IPS-18a (cell line): ENCODE data around the gene MRGPRX4.
"Not testable (repeated sequence)": the region's sequence is repeated elsewhere in the genome, so short reads cannot be mapped to it uniquely, and the experiment has no call there.

Source experiments
- H3K27ac ChIP-seq: one replicate; pipeline ENCODE4 v1.5.1; 2013; ENCODE audit warnings: low read length
- H3K27me3 ChIP-seq: one replicate; pipeline ENCODE4 v1.6.1; 2013; ENCODE audit warnings: mild to moderate bottlenecking, low read length; ENCODE audit not compliant: control insufficient read depth, insufficient read depth
- H3K36me3 ChIP-seq: one replicate; pipeline ENCODE4 v1.6.1; 2013; ENCODE audit warnings: low read depth, low read length; ENCODE audit not compliant: control insufficient read depth
- H3K4me1 ChIP-seq: one replicate; pipeline ENCODE4 v1.6.1; 2013; ENCODE audit warnings: low read depth, low read length; ENCODE audit not compliant: control insufficient read depth
- H3K4me3 ChIP-seq: one replicate; pipeline ENCODE4 v1.5.1; 2013; ENCODE audit warnings: low read length
- H3K9ac ChIP-seq: one replicate; pipeline ENCODE4 v1.6.1; 2013; ENCODE audit warnings: mild to moderate bottlenecking, low read length, moderate library complexity
- H3K9me3 ChIP-seq: one replicate; pipeline ENCODE4 v1.6.1; 2013; ENCODE audit warnings: low read depth, low read length; ENCODE audit not compliant: control insufficient read depth

Gene MRGPRX4

DNA sequence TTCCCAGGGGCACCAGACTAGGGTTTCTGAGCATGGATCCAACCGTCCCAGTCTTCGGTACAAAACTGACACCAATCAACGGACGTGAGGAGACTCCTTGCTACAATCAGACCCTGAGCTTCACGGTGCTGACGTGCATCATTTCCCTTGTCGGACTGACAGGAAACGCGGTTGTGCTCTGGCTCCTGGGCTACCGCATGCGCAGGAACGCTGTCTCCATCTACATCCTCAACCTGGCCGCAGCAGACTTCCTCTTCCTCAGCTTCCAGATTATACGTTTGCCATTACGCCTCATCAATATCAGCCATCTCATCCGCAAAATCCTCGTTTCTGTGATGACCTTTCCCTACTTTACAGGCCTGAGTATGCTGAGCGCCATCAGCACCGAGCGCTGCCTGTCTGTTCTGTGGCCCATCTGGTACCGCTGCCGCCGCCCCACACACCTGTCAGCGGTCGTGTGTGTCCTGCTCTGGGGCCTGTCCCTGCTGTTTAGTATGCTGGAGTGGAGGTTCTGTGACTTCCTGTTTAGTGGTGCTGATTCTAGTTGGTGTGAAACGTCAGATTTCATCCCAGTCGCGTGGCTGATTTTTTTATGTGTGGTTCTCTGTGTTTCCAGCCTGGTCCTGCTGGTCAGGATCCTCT, 709 bp downstream of the MRGPRX4 start:
- Histone ChIP-seq H3K9ac (no peak overlapping the region), H3K9me3 (no peaks in the 10 kb centered on the region), H3K27me3 (no peaks in the 10 kb centered on the region), H3K27ac (no peak overlapping the region), H3K4me3 (no peak overlapping the region), H3K4me1 (no peaks in the 10 kb centered on the region), H3K36me3 (no peaks in the 10 kb centered on the region)

DNA sequence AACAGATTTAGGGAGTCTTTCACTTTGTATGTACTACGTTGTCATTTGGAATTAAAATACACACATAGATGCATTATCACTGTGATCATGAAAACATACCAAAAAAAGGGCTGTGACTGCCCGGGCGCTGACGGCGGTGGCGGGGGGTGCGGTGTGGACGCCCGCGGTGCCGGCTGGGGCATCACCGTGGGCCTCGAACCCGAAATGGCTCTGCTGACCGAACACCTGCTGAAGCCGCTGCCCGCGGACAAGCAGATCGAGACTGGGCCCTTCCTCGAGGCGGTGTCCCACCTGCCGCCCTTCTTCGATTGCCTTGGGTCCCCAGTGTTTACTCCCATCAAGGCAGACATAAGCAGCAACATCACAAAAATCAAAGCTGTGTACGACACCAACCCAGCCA, 16.2 kb downstream of the MRGPRX4 start:
- H3K9ac ChIP-seq = no peak overlapping the region
- H3K27me3 ChIP-seq = no peaks in the 10 kb centered on the region
- no peaks in the 10 kb centered on the region for H3K36me3 ChIP-seq
- no peak overlapping the region for H3K4me3 ChIP-seq
- H3K27ac ChIP-seq = no peak overlapping the region
- no peaks in the 10 kb centered on the region for H3K9me3 ChIP-seq
- no peaks in the 10 kb centered on the region for H3K4me1 ChIP-seq

DNA sequence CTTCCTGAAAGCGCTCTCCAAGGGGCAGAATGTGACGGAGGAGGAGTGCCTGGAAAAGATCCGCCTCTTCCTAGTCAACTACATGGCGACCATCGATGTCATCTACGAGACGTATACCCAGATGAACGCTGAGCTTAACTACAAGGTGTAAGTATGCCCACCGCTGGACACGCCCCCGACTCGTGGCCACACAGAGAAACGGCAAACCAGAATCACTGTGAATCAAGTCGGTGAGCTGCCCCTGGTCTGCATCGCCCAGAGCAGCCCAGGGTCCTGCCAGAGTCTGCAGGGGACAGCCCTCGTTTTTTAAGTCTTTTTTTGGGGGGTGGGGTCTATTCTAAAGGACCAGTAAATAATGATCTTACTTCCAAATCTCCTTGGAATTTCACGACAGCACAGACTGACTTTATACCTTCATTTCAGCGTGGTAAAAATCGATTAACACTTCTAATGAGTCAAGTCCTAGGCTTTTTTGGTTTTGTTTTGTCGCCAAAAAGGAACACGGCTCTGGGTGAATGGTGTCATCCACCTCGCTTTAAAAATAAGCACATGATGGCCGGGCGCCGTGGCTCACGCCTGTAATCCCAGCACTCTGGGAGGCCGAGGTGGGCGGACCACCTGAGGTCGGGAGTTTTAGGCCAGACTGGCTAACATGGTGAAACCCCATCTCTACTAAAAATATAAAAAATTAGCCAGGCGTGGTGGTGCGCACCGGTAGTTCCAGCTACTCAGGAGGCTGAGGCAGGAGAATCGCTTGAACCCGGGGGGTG, 17.0 kb downstream of the MRGPRX4 start:
- not testable (repeated sequence) for H3K9me3 ChIP-seq, H3K27me3 ChIP-seq, H3K4me3 ChIP-seq, H3K27ac ChIP-seq, H3K9ac ChIP-seq, H3K4me1 ChIP-seq, H3K36me3 ChIP-seq

DNA sequence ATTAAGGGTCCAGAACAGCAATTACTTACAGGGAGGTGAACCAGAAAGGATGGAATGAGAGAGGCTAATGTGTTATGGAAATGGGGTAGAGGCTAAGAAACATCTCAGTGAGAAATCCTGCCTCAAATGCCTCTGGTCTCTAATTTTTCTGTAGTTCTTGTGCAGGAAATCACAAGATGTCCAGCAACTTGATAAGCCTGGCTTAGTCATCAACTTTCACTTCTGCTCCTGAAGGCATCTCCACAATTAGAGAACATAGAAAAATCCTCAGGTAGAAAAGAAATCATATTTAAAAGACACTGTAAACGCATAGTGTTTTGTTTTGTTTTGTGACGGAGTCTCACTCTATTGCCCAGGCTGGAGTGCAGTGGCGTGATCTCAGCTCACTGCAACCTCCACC, 18.7 kb downstream of the MRGPRX4 start:
- Histone ChIP-seq H3K27ac (no peak overlapping the region), H3K9me3 (no peaks in the 10 kb centered on the region), H3K9ac (no peak overlapping the region), H3K4me1 (no peaks in the 10 kb centered on the region), H3K36me3 (no peaks in the 10 kb centered on the region), H3K4me3 (no peak overlapping the region), H3K27me3 (no peaks in the 10 kb centered on the region)

DNA sequence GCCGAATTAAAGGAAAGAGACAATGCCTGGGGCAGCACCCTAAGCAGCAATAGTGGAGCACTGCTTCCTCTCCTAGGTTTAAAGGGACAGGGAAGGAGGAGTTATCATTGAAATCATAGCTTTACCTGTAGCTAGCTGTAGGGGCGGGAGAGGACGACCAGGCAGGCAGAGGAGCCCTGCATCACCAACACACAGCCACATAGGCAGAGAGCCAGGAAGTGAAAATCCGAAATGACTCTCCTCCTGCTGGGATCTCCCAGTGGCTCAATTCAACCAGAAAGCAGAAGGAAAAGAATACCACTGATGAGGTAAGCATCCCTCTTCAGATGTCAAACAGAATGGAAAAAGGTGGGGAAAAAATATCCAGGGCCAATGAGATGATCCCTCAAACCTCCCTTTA, 20.4 kb downstream of the MRGPRX4 start:
- Histone ChIP-seq H3K27me3 (no peaks in the 10 kb centered on the region), H3K9me3 (no peaks in the 10 kb centered on the region), H3K9ac (no peak overlapping the region), H3K4me1 (no peaks in the 10 kb centered on the region), H3K36me3 (no peaks in the 10 kb centered on the region), H3K27ac (no peak overlapping the region), H3K4me3 (no peak overlapping the region)

DNA sequence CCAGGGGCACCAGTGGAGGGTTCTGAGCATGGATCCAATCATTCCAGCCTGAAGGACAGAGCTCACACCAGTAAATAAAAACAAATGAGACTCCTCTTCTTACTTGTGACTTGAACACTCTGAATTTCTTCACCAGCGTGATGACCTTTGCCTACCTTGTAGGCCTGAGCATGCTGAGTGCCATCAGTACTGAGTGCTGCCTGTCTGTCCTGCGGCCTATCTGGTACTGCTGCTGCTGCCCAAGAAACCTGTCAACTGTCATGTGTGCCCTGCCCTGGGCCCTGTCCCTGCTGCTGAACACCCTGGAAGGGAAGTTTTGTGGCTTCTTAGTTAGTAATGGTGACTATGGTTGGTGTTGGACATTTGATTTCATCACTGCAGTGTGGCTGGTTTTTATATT, 23.9 kb downstream of the MRGPRX4 start:
- no peaks in the 10 kb centered on the region for H3K36me3 ChIP-seq
- H3K27me3 ChIP-seq = no peaks in the 10 kb centered on the region
- H3K4me1 ChIP-seq = no peaks in the 10 kb centered on the region
- H3K27ac ChIP-seq = no peak overlapping the region
- H3K4me3 ChIP-seq = no peak overlapping the region
- H3K9ac ChIP-seq = no peak overlapping the region
- no peaks in the 10 kb centered on the region for H3K9me3 ChIP-seq

DNA sequence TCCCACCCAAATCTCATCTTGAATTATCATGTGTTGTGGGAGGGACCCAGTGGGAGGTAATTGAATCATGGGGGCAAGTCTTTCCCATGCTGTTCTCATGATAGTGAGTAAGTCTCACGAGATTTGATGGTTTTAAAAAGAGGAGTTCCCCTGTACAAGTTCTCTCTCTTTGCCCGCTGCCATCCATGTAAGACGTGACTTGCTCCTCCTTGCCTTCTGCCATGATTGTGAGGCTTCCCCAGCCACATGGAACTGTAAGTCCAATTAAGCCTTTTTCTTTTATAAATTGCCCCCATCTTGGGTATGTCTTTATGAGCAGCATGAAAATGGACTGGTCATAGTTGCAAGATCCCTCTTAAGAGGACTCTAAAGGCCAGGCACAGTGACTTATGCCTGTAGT, 25.1 kb downstream of the MRGPRX4 start:
- not testable (repeated sequence) for H3K27ac ChIP-seq, H3K9ac ChIP-seq, H3K9me3 ChIP-seq, H3K4me3 ChIP-seq, H3K4me1 ChIP-seq, H3K27me3 ChIP-seq, H3K36me3 ChIP-seq

DNA sequence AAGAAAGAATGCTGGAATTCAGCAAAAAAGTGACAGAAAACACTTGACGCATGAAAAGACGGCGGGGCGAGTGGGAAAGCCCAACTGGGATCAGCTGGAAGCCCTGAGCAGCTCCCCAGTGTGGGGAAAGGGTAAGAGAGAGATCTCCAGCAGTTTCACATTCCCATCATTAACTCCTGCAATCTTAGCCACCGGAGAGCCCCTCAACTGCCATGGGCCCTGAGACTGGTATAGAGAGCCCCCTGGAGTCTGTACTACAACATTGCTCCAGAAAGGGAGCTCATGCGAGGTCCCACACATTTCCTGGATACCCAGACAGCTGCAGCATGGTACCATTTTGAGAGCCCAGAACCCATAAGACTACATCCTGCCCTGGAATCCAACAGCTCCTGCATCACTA, 31.1 kb downstream of the MRGPRX4 start:
- Histone ChIP-seq H3K27me3 (no peaks in the 10 kb centered on the region), H3K9me3 (no peaks in the 10 kb centered on the region), H3K36me3 (no peaks in the 10 kb centered on the region), H3K9ac (no peak overlapping the region), H3K27ac (no peak overlapping the region), H3K4me1 (no peaks in the 10 kb centered on the region), H3K4me3 (no peak overlapping the region)

DNA sequence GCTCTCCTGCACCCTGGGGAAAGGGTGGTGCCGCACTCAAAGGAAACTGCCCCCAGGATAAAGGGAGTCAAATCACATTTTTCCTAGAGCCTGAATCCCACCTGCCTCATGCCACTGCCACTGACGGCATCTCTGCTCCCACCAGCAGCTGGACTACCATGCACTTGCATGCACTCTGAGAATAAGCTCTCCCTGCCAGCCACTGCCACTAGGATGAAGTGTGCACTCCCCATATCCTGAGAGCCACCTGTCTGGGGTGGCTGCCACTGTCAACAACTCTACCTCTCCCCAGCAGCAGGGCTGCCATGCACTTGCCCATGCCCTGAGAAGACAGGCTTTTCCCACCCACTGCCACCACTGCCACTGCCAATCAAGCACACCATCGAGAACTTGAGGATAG, 31.6 kb downstream of the MRGPRX4 start:
- no peaks in the 10 kb centered on the region for H3K4me1 ChIP-seq
- no peak overlapping the region for H3K9ac ChIP-seq
- H3K27ac ChIP-seq = no peak overlapping the region
- H3K4me3 ChIP-seq = no peak overlapping the region
- H3K36me3 ChIP-seq = no peaks in the 10 kb centered on the region
- no peaks in the 10 kb centered on the region for H3K27me3 ChIP-seq
- no peaks in the 10 kb centered on the region for H3K9me3 ChIP-seq

DNA sequence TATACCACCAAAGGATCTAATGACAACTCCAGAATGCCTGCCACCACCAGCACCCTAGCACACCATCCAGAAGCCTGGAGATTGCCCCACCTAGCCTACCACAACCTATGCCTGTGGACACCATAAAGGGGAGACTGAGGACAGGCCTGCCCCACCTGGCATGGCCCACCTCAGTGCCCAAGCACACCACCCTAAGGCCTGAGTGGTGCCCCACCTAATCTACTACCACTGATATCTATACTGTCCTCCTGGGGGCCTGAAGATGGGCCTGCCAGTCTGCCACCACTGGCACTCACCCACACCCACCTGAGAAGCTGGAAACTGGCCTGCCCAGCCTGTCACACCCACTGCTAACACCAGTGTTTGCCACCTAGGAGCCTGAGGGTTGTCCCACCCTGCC, 32.1 kb downstream of the MRGPRX4 start:
- Histone ChIP-seq H3K36me3 (no peaks in the 10 kb centered on the region), H3K4me1 (no peaks in the 10 kb centered on the region), H3K9me3 (no peaks in the 10 kb centered on the region), H3K27ac (no peak overlapping the region), H3K9ac (no peak overlapping the region), H3K4me3 (no peak overlapping the region), H3K27me3 (no peaks in the 10 kb centered on the region)

DNA sequence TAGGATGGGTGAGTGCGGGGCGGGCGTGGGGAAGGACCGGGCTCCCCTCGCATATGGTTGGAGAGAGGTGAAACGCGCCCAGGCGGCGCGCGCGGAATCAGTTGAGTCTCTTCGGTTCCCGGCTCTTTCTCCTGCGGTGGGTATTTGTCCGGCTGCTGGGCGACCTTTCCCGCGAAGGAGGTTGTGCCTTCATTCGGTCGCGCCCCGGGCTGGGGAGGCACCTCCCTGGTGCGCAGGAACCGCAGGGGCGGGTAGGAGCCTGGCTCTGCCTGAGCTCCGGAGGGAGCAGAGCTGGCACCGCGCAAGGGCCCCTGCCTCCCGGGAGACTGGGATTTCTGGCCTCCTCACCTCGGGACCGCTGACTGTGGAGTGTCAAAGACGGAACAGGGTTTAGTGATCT, 36.4 kb downstream of the MRGPRX4 start:
- Histone ChIP-seq H3K9ac (no peak overlapping the region), H3K36me3 (no peaks in the 10 kb centered on the region), H3K4me1 (no peaks in the 10 kb centered on the region), H3K4me3 (no peak overlapping the region), H3K9me3 (no peaks in the 10 kb centered on the region), H3K27me3 (no peaks in the 10 kb centered on the region), H3K27ac (no peak overlapping the region)

DNA sequence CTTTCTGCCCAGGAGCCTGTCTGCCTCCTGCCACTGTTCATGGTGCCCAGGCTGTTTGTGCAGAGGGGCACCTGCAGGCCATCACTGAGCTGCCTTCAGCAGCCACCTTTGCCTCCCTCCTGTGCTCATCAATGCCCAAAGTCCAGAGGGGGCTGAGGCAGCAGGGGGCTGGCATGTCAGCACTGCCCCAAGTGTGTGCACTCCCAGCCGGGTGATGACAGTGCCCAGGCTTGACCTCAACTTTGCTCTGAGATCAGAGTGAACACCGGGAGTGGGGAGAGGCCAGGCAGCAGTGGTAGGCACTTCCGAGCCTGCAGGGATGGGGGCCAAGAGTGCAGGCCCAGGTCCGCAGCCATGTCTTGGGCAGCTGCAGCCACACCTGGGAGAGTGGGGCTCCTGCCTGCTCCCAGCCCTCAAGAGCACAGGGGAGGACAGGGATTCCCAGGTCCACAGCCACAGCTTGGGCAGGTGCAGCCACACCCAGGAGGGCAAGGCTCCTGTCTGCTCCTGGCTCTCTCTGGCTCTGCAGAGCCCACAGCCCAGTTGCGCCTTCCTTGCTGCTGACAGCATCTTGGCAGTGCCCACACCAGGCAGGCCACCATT, 48.7 kb downstream of the MRGPRX4 start:
- Histone ChIP-seq H3K9me3 (no peaks in the 10 kb centered on the region), H3K4me1 (no peaks in the 10 kb centered on the region), H3K36me3 (no peaks in the 10 kb centered on the region), H3K4me3 (no peak overlapping the region), H3K27me3 (no peaks in the 10 kb centered on the region), H3K9ac (no peak overlapping the region), H3K27ac (no peak overlapping the region)
